ENCODE measurements around the gene GPR137.
"Not testable (repeated sequence)": the region's sequence is repeated elsewhere in the genome, so short reads cannot be mapped to it uniquely, and the experiment has no call there.

The GPR137 gene, protein sequence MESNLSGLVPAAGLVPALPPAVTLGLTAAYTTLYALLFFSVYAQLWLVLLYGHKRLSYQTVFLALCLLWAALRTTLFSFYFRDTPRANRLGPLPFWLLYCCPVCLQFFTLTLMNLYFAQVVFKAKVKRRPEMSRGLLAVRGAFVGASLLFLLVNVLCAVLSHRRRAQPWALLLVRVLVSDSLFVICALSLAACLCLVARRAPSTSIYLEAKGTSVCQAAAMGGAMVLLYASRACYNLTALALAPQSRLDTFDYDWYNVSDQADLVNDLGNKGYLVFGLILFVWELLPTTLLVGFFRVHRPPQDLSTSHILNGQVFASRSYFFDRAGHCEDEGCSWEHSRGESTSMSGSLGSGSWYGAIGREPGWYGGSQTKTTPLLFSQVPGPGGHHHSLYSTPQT

DNA sequence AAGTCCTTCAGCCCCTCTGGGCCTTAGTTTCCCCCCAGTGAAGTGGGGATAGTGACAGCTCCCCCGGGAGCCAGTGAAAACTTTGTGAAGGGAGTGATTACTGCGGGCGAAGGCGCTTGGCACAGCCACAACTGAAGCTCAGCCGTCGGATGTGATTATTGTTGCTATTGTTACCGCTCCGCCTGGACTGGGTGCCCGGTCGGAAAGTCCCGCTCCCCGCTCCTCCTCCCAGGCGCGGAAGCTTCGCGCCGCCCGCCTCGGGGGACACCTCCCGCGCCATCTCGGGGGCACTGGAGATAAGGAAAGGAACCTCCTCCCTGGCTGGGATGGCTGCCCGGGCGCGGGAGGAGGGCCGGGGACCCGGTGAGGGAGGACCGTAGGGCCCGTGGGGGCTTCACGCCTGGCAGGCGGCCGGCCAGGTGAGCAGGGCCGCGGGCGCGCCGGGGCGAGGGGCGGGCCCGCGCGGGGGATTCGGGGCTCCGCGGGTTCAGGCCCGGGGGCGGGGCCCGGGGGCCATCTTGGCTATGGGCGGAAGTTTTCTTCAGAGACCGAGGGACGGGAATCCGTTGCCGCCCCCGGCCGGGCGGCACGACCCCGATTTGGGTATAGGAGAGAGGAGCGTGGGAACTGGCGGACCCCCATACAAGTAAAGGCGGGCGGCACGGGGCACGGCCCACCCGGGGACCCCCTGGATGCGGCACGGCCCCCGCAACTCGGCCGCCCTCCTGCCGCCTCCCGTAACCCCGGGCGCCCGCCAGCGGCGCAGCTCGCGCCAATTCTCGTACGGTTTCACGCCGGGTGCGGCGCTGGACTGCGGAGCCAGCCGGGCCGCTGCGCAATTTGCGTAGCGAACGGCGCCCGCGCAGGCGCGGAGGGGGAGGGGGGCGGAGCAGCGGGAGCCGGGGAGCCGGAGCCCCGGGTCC, at the start of gene GPR137:
TSS of gene GPR137 (plus strand) at position 887 of the 923 bp plus-strand sequence. CDS start 677 bp downstream, outside the sequence.
- DNase-seq, result peak; percentile 64 to 83

DNA sequence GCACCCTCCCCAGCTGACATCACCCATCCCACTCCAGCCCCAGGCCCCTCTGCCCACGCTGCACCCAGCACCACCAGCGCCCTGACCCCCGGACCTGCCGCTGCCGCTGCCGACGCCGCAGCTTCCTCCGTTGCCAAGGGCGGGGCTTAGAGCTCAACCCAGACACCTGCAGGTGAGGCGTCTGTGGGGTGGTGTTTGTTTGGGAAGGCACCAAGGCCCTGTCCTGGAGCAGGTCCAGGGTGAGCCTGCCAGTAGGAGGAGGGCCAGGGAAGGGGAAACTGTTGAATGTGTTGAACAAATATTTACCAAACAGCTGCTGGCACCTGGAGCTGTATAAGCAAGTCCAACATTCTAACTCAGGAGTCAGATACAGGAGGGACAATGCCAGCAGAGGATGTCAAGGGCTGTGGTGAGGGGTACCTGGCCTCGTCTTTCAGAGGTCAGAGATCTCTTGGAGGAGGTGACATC, 48.1 kb upstream of the GPR137 start:
- no peak for DNase-seq

DNA sequence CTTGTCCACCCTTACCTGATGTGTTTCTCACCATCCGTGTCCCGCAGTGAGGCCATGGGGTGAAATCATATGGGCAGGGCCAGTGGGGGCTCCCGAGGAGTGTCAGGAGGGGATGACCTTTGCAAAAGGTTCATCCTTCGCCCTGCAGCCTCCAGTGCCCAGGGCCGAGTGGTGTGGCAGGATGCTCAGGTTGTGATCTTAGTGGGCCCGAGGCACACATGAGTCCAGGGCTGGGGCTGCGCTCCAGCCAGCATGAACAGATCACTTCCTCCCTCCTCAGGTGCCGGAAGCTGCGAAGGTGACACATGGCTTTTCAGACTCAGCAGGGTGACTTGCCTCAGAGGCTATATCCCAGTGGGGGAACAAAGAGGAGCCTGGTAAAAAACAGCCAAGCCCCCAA, 47.6 kb upstream of the GPR137 start:
- DNase-seq, result no peak

DNA sequence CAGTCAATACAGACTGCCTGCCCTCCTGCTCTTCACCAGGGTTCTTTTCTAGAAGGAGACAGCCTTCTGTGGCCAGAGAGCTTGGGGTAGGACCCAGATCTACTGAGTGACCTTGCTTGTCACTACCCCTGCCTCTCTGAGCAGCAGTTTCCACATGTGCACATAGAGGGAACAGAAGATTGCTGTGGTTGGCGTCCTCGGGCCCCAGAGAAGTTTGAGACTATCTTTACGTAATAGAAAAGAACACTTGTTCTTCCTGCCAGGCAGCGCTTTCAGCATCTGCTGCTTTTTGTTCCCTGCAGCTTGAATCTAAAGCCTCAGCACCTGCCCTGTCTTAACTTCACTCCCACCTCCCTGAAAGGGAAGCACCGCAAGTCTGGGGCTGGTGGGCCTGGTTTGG, 46.6 kb upstream of the GPR137 start:
- DNase-seq, result no peak

DNA sequence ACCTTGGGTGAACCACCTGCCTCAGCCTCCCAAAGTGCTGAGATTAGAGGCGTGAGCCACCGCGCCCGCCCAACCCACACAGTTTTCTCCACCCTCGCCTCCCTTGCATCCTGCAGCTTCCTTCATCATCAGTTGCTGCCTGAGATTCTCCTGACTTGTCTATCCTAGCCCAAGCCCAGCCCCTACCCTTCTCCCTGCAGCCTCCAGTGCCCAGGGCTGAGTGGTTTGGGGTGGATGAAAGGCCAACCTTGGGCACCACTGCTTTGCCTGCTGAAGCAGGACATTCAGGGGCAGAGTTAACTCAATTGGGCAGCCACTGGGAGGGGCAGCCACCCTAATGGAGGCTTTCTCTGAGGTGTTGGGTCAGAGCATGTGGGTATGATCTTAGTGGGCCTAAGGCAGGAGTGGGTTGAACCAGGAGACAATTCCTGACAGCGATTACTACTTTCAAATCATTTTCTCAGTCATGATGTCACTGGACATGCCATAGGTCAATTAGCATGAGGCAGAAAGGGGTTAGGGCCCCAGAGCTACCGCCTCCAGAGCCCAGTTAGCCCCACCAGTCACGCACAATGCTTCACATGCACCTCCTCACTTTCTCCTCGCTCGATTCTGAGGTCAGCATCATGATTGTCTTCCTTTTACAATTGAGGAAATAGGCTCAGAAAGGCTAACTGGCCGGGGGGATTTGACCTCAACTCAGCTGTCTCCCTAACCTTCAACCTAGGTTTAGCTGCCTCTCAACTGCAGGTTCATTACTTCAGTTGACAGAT, 45.8 kb upstream of the GPR137 start:
- no peak for DNase-seq

DNA sequence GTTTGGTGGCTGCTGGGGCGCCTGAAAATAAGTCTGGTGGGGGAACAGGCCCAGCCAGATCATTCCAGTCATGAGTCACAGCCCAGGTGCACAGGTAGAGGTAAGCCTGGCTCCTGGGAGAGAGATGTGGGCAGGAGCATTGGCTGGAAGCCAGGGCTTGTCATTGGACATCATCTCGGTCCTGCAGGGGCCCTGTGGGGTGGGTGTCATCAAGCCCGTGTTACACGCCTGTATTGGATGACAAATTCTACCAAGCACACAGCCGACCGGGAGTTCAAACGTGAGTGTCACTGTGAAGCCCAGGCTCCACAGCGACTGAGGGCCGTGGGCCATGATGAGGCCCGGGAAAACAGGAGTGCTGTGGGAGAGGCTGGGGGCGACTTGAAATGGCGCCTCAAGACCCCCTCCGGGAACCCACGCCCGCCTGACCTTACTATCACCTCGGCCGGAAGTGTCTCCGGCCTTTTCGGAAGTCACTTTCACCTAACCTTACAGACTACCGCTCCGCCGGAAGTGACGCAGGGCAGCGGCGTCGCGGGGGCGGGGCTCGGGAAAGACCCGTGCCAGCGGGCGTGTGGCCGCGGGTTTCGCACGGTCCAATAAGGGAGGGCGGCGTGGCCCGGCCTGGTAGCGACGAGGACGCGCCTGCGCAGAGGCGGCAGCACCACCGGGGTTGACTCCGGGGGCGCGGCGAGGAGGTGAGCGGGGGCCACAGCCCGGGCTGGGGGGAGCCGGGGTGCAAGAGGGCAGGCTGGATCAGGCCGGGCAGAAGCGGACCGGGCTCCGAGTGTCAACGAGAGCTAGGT, 45.0 kb upstream of the GPR137 start, which contains the start of gene FKBP2:
TSS of gene FKBP2 (plus strand) at position 661 of the 806 bp plus-strand sequence. CDS start 1,293 bp downstream, outside the sequence.
- peak; percentile 88 for DNase-seq

DNA sequence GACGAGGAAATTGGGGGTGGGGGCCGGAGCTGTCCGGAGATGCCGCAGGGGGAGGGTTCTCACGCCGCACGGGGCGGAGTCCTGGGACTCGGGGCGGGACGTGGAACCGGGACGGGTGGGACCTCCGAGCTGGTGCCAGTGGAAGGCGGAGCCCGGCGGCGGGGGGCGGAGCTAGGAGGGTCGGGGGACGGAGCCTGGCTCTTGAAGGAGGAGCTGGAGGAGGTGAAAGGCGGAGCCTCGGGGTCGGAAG, 44.5 kb upstream of the GPR137 start:
- peak; percentile 96 for DNase-seq

DNA sequence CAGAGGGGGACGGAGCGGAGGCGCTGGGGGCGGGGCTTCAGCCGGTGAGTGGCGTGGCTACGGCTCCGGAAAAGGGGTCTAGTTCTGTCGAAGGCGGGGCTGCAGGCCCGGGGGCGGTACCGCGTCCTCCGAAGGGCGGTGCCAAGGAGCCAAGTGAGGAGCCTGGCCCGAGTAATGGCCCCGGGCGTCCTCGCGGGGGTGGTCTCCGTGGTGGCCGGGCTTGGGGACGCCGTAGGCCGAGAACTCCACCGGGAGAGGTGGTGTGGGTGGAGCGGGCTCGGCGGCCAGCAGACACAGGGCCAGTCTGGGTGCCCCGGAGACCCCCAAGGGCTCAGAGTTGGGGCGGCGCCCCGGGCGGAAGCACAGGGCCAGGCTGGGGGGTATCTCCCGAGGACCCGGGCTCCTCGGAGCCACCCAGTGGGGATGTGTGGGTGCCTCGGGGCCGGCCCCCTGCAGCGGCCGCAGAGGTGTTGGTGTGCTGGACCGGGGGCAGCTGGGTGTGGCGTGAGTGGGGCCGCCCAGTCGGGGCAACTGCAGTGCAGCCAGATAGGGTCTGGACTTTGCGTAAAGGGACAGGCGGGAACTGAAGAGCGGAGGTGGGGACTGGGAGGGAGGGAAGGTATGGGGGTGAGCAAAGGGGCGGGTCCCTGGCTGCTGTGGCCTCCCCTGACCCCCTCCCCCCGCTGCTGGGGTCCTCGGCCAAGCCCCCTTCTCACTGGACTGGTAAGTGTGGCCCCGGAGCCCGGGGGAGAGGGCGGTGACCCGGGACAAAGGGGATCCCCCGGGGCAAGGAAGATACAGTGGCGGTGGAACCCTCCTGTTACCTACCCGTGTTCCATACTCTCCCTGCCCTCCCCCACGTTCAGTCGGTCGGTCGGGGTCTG, 43.9 kb upstream of the GPR137 start:
- DNase-seq, result no peak

DNA sequence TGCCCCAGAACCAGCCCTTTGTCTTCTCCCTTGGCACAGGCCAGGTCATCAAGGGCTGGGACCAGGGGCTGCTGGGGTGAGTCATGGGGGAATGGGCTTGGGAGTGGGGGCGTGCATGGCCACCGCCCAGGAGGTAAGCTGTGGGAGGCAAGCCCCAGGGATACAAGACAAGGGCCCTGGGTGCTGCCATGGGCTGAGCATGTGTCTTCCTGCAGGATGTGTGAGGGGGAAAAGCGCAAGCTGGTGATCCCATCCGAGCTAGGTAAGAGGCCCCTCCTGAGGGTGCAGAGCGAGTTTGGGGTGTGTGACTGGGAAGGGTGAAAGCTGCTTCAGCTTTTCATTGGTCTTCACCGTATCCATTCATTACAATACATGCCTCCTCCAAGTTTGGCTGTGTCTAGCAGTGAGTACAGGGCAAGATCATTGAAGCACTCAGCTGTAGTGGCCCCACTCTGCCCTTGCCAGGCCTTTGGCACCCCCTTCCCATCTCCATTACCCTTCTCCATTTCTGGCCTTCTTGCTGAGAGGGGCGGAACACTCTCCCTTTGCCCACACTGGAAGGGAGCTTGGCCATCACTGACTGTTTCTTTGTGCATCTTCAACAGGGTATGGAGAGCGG, 42.3 kb upstream of the GPR137 start:
- DNase-seq, result no peak

DNA sequence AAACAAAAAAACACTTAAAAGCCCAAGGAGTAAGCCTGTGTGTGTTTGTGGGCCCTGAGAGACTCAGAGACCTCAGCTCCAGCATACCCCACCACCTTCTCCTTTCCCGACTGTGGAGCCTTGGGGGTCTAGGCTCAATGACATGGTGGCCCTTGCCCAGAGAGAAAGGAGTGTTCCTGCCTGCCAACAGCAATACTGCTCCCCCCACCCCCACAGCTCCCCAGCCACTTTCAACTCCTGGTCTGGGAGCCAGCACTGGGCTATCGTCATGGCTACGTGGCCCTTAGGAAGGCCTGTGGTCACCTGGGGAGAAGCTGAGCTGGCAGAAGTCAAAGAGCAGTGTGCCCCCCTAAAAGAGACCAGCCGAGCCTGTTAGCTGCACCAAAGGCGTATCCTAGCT, 41.5 kb upstream of the GPR137 start:
- DNase-seq, result no peak

DNA sequence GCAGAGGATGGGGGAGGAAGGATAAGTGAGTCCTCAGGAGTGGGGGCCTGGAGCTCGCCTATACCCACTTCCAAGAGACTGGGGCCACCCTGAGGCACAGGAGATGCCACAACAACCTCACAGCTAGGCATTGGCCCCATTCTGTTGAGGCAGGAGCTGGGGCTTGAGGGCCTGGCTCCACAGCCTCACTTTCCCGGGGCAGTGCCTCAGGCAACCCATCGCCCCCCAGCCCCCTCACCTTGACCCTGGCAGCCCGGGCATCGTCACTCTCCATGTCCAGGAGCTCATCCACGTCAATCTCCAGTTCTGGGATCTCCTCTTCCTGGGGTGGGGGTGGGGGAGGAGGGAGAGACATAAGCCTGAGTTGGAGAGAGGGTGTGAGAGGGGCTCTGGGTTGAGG, 40.7 kb upstream of the GPR137 start:
- no peak for DNase-seq

DNA sequence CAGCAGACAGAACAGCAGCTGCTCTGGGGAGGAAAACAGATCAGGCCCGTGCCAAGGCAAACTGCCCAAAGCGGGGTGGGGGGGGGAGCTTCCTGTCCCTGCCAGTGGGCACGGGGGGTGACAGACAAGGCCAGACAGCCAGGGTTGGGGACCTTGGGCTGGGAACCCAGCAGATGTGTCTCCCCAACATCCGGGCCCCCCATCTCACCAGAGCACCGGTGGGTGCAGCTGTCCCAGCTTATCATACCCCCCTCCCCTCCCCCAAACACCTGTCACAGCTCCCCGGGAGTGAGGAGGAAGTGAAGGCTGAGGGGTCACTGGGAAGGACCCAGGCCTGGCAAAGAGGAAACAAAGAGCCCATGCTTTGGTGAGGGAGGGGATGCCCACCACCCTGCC, 40.2 kb upstream of the GPR137 start:
- no peak for DNase-seq

DNA sequence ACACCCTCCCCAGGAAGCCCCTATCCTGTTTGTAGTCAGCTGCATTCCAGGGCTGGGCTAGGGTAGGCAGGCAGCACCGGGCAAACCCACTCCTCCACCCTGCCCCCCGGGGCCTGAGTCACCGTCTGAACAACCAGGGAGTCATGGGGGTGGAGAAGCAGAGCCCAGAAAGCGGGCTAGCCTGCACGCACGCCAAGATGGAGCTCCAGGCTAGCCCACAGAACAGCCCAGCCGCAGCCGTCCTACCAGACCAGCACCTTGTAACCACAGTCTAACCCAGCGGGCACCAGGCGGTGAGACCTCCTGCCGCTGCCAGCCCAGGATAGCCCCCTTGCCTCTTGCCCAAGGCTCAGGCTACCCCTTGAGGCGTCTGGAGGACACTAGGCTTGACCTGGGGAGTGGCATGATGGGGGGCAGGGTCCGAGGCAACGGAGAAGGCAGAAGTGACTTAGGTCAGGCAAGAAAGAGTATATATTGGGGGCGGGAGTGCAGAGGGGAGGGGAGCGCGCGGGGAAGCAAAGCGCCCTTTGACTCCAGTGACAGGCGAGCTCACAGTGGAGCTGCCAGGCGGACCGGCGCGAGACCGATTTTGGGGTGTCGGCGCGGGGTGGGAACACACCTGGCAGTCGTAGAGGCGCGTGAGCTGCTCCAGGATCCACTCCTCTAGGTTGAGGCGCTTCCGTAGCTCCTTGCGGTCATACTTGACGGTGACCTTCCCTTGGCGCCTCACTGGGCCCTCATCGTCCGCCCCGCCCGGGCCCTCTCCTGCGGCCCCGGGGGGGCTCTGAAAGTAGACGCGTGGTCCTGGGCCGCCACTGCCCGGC, 39.6 kb upstream of the GPR137 start:
- no peak for DNase-seq

DNA sequence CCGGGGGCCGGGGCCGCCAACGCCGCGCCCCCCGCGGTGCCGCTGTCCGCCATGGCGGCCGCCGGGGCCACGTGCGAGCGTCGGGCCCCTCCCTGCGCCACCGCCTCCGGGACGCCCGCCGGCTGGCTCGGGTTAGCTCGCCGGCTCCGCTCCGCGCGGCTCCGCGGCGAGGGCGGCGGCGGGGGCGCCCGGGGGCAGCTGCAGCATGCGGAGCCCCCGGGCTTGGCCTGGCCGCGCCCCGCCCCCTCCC, 39.1 kb upstream of the GPR137 start:
- DNase-seq, result not testable (repeated sequence)

DNA sequence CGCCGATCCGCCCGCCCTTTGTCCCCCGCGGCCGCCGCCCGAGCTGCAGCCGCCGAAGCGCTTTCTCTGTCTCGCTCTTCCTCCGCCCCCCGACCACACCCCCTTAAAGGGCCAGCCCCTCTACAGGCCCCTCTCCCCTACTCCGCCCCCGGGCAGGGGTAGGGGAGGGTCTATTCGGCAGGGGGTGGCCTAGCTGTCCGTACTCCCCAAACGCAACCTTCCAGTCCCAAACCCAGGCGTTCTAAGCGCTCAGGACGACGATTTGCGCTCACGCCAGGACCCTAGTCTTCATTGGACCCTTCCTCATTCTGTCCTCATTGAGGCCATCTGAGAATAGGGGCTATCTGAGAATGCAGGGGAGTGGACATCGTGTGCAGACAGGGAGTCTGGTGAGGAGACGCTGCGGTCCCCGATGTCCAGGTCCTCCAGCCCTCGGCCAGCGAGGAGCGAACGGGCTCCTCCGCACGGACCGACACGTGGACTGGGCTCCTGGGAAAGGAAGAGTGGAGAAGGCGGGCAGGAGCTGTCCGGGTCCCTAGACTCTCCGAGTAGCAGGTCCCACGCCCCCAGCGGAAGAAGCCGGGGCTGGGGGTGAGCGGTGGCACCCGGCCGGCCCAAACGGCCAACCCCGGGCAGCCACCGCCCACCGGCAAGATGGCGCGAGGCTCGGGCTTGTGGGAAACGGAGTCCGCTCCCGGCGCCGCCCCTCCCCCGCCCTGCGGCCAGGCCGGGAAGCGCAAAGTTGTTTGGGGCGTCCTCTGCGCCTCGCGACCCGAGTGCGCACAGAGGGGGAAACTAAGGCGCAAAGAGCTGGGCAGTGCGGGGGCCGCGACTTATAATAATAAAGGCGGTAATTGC, 38.5 kb upstream of the GPR137 start, which contains the start of gene PPP1R14B:
TSS of gene PPP1R14B (minus strand) at position 73 of the 858 bp plus-strand sequence. CDS start 270 bp downstream, outside the sequence.
- peak; percentile 40 to 71 for DNase-seq

DNA sequence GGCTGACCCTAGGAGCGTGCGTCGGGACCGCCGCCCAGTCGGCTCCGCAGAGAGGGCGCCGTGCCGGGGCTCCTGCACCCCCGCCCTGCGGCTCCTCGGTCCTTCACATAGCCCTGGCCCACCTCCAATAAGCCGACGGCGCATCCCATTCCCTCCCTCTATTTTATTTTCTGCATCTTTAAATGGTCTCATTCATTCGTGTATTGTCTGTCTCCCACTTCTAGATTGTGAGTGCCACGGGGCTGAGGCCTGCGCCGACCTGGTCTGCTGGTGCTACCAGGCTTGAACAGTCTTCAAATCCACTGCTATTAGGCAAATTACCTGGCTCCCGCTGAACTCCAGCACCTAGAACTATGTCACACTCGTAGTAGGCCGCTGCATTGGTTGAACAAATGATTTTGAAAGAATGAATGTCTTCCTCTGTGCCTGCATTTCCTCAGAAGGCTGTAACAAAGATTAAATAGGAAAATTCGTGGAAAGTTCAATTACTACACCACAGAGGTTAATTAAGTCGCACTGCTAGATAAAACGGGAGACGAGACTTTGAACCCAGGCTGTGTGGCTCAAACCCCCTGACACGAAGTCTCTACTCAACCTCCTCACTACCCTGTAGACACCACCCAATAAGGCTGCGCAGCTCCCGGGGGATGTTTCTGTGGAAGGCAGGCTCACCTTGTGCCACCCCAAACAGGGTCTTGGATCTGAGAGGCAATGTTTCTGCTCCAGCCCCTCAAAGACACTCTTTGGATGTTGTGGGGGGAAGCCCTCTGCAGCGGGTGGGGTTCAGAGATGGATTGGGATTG, 37.7 kb upstream of the GPR137 start:
- no peak for DNase-seq

DNA sequence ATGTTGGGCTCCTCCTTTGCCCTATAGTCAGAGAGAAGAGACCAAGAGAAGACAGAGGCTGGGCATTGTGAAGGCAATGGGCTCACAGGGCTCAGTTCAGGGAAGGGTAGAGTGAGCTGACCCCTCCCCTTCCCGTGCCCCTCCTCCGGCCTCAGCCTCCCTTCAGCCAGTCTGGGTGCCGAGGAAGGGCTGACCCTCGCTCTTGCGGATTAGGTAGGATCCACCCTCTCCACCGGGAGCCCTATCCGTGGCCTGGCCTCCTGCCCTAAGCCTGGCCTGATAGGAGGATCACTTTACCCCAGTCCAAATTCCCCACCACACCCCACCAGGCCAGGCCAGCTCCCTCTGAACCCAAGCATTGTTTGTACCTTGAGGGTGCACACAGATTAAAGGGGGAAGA, 37.1 kb upstream of the GPR137 start:
- DNase-seq, result no peak

DNA sequence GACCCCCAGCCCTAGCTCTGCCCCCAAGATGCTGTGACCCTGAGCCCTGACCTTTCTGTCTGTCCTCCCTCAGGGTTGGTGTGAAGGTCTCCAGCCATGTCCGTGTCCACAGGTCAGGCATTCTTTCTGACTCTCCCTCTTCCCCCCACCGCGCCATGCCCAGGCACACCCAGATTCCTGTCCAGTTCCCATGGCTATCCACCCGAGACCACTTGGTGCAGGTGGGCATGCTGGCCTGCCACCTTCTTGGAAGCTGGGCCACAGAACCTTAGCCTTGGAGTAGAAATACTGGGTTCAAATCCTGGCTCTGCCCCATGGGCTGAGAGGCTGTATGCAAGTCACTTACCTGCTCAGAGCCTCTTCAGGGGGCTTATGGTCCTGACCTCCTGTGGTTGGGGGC, 36.6 kb upstream of the GPR137 start:
- no peak for DNase-seq

Measured in NCI-H187 (cell line).